Ascending aorta (tissue), 2 donors: Measurements from ENCODE around the gene PACSIN1. TPM values are rescaled to one million over a fixed set of nuclear protein-coding genes. Genes with fewer than 3 reads are reported as not detected.

ENCODE experiments used
- DNase-seq, 2 donors: peaks; one replicate each; pipeline ENCODE4 v3.0.0-alpha.2; 2019; ENCODE audit warnings: low spot score in 2 of 2
- H3K27ac ChIP-seq, 2 donors: fragments of 200-600 bp; sonication (generic); one replicate each; pipeline ENCODE4 v1.5.1; 2016 to 2017; ENCODE audit warnings: mild to moderate bottlenecking in 1 of 2
- H3K27me3 ChIP-seq: fragments of 200-600 bp; sonication (generic); one replicate; pipeline ENCODE4 v1.5.1; 2017
- H3K36me3 ChIP-seq, 2 donors: fragments of 200-600 bp; sonication (generic); one replicate each; pipeline ENCODE4 v1.5.1; 2016
- H3K4me1 ChIP-seq, 2 donors: fragments of 200-600 bp; sonication (generic); one replicate each; pipeline ENCODE4 v1.5.1; 2016 to 2017; ENCODE audit warnings: mild to moderate bottlenecking in 1 of 2
- H3K4me3 ChIP-seq, 2 donors: fragments of 200-600 bp; sonication (generic); one replicate each; pipeline ENCODE4 v1.5.1; 2016 to 2017; ENCODE audit warnings: mild to moderate bottlenecking in 1 of 2
- H3K9me3 ChIP-seq, 2 donors: fragments of 200-600 bp; sonication (generic); one replicate each; pipeline ENCODE4 v1.5.1; 2016
- intact Hi-C: fragments of 100-400 bp; cut with DNase I; formaldehyde crosslinking; loops from one replicate; pipeline ENCODE4 v1.15.1; 2023
- total RNA-seq: library from RNA; depleted of rRNA; stranded (reverse); fragments of >200 nt; gene quantifications from one replicate; pipeline ENCODE4 v1.1.0, GENCODE V29; 2016
- TF ChIP-seq, protein P1 (sequence below), 3 experiments: fragments of 200-600 bp in 2 of 3; fragments of 450-650 bp in 1 of 3; sonication (generic) in 2 of 3; IDR thresholded peaks; one replicate each; pipeline ENCODE4 v1.5.1; 2016 to 2019; ENCODE audit warnings: antibody characterized with exemption in 3 of 3, mild to moderate bottlenecking in 1 of 3, moderate library complexity in 1 of 3

Gene PACSIN1
- total RNA-seq, 1 donor from 2014 or later: not detected

DNA sequence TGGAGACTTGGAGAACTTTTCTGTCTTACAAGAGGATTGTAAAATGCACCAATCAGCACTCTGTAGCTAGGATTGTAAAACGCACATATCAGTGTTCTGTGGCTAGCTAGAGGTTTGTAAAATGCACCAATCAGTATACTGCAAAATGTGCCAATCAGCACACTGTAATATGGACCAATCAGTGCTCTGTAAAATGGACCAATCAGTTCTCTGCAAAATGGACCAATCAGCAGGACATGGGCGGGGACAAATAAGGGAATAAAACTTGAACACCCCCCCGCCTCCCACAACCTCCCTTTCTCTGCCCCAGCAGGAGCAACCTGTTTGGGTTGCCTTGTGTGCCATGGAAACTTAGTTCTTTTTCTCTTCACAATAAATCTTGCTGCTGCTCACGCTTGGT lies 27.2 kb upstream of the PACSIN1 start:
- TF ChIP-seq, protein P1, sequence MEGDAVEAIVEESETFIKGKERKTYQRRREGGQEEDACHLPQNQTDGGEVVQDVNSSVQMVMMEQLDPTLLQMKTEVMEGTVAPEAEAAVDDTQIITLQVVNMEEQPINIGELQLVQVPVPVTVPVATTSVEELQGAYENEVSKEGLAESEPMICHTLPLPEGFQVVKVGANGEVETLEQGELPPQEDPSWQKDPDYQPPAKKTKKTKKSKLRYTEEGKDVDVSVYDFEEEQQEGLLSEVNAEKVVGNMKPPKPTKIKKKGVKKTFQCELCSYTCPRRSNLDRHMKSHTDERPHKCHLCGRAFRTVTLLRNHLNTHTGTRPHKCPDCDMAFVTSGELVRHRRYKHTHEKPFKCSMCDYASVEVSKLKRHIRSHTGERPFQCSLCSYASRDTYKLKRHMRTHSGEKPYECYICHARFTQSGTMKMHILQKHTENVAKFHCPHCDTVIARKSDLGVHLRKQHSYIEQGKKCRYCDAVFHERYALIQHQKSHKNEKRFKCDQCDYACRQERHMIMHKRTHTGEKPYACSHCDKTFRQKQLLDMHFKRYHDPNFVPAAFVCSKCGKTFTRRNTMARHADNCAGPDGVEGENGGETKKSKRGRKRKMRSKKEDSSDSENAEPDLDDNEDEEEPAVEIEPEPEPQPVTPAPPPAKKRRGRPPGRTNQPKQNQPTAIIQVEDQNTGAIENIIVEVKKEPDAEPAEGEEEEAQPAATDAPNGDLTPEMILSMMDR (IDR thresholded peaks at IDR 0.05): no peak
- H3K9me3 ChIP-seq: no peaks in the 10 kb centered on the region
- intact Hi-C loops: no loop called here
- no peak overlapping the region for H3K27ac ChIP-seq
- H3K36me3 ChIP-seq: no peaks in the 10 kb centered on the region
- no peak overlapping the region for H3K4me3 ChIP-seq
- H3K27me3 ChIP-seq: no peaks in the 10 kb centered on the region
- H3K4me1 ChIP-seq: no peaks in the 10 kb centered on the region
- no peak for DNase-seq

DNA sequence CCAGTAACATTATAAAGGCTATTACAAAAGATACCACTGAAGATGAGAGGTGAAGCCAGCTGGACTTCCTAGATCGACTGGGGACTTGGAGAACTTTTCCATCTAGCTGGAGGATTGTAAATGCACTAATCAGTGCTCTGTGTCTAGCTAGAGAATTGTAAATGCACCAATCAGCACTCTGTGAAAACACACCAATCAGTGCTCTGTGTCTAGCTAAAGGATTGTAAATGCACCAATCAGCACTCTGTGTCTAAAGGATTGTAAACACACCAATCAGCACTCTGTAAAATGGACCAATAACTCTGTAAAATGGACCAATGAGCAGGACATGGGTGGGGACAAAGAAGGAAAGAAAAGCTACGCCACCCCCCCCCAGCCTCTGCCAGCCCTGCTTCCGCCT lies 26.4 kb upstream of the PACSIN1 start:
- intact Hi-C loops: no loop called here
- Histone ChIP-seq H3K4me1 (no peaks in the 10 kb centered on the region), H3K27me3 (no peaks in the 10 kb centered on the region), H3K36me3 (no peaks in the 10 kb centered on the region), H3K4me3 (no peak overlapping the region), H3K9me3 (no peaks in the 10 kb centered on the region), H3K27ac (no peak overlapping the region)
- TF ChIP-seq, protein P1 (IDR thresholded peaks at IDR 0.05): no peak
- DNase-seq: no peak

DNA sequence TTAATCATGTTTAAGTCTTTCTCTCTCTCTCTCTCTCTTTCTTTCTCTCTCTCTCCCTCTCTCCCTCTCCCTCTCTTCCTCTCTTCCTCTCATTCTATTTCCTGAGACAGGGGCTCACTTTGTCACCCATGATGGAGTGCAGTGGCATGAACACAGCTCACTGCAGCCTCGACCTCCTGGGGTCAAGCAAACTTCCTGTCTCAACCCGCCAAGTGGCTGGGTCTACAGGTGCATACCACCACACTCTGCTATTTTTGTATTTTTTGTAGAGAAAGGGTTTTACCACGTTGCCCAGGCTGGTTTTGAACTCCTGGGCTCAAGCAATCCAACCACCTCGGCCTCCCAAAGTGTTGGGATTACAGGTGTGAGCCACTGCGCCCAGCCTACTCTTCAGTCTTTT lies 24.4 kb upstream of the PACSIN1 start:
- no peak for DNase-seq
- Histone ChIP-seq H3K4me3 (no peak overlapping the region), H3K27me3 (no peaks in the 10 kb centered on the region), H3K4me1 (no peaks in the 10 kb centered on the region), H3K36me3 (no peaks in the 10 kb centered on the region), H3K27ac (no peak overlapping the region), H3K9me3 (no peaks in the 10 kb centered on the region)
- intact Hi-C loops: no loop called here
- TF ChIP-seq, protein P1 (IDR thresholded peaks at IDR 0.05): no peak

DNA sequence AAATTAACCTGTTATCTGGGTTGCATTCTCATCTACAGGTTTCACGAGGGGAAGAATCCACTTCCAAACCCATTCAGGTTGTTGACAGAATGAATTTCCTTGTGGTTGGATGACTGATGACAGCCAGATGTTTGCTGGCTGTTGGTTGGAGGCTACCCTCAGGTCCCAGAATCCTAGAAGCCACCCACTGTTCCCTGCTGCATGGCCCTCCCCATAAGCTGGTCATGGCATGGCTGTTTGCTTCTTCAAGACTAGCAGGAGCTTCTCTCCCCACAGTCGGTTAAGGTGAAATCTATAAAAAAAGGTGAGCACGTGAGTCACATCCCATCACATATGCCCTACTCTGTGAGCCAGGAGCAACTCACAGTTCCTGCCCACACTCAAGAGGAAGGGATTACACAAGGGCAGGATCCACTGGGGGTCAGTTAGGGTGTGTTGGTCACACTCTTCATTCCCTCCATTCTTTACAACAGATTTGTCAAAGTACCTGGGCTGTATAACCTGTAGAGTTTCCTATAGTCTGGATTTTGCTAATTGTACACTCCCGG lies 20.5 kb upstream of the PACSIN1 start:
- Histone ChIP-seq H3K4me3 (no peak overlapping the region), H3K9me3 (no peaks in the 10 kb centered on the region), H3K27me3 (no peaks in the 10 kb centered on the region), H3K4me1 (no peaks in the 10 kb centered on the region), H3K36me3 (no peaks in the 10 kb centered on the region), H3K27ac (no peak overlapping the region)
- TF ChIP-seq, protein P1 (IDR thresholded peaks at IDR 0.05): no peak
- intact Hi-C loops: no loop called here
- DNase-seq: no peak

DNA sequence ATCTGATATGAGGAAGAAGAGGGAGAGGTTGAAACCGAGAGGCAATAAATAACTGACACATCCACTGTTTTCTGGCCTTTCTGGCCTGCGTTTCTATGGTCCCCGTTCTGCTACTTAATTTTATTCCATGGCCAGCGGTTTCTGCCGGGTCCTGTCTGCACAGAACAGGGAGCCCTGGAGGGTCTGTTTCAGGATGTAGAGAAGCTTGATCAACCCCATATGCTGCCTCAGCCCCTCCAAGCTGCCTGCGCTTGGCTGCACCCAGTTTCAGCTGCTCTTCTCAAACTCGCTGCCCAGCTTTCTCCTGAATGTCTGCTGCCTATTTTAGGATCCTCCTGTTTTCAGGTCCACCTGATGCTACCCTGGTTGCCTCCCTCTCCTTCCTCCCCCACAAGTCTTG lies 18.5 kb upstream of the PACSIN1 start:
- H3K27me3 ChIP-seq: no peaks in the 10 kb centered on the region
- intact Hi-C loops: no loop called here
- no peaks in the 10 kb centered on the region for H3K9me3 ChIP-seq
- H3K4me1 ChIP-seq: no peaks in the 10 kb centered on the region
- DNase-seq: no peak
- TF ChIP-seq, protein P1 (IDR thresholded peaks at IDR 0.05): no peak
- no peak overlapping the region for H3K4me3 ChIP-seq
- H3K36me3 ChIP-seq: no peaks in the 10 kb centered on the region
- H3K27ac ChIP-seq: no peak overlapping the region

DNA sequence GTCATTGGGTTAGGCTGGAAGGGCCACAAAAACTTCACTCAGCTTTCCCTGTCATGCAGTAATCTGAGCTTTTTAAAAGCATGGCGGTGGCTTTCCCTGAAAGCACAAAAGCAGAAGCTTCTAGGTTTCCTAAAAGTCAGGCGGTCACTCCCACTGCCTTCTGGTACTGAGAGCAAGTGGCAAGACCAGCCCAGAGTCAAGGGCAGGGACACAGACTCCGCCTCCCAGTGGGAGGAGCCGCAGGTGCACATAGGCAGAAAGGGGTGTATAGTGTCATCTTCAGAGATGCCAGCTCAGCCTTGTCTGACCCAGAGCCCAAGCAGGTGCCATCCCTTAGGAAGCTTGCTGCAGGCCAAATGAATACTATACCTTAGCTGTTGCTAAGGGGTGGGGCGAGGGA lies 18.0 kb upstream of the PACSIN1 start:
- intact Hi-C loops: no loop called here
- DNase-seq: no peak
- Histone ChIP-seq H3K4me3 (no peak overlapping the region), H3K27me3 (no peaks in the 10 kb centered on the region), H3K9me3 (no peaks in the 10 kb centered on the region), H3K36me3 (no peaks in the 10 kb centered on the region), H3K4me1 (no peaks in the 10 kb centered on the region), H3K27ac (no peak overlapping the region)
- TF ChIP-seq, protein P1 (IDR thresholded peaks at IDR 0.05): no peak
